Endothelial cell of umbilical vein (primary cell): ENCODE results near the gene RSPH10B.

Experiments used
- CTCF ChIP-seq, 2 donors: IDR thresholded peaks; 1 replicate in 1 of 2; 2 replicates in 1 of 2; pipeline ENCODE4 v1.5.1; 2011; ENCODE audit warnings: low read length in 2 of 2, mild to moderate bottlenecking in 2 of 2, moderate library complexity in 2 of 2, control low read depth in 1 of 2, inconsistent platforms in 1 of 2, low read depth in 1 of 2; ENCODE audit not compliant: insufficient read depth in 1 of 2; ENCODE audit errors: extremely low read depth in 1 of 2
- EZH2 ChIP-seq: IDR thresholded peaks from 2 replicates; pipeline ENCODE4 v1.6.1; 2012; ENCODE audit warnings: borderline replicate concordance, low read depth, mild to moderate bottlenecking, moderate library complexity, low read length, inconsistent platforms; ENCODE audit not compliant: severe bottlenecking
- POLR2A ChIP-seq: IDR thresholded peaks from 2 replicates; pipeline ENCODE4 v1.6.1; 2012; ENCODE audit warnings: low read depth, mild to moderate bottlenecking, control low read depth, low read length
- POLR2AphosphoS5 ChIP-seq: IDR thresholded peaks from 2 replicates; pipeline ENCODE4 v1.6.1; 2012; ENCODE audit warnings: low read depth, mild to moderate bottlenecking, control low read depth, low read length, moderate library complexity; ENCODE audit not compliant: insufficient read depth

- TF ChIP-seq CTCF (IDR thresholded peaks at IDR 0.05; ENCODE audit: extremely low read depth in 1 of 2, insufficient read depth in 1 of 2, low read depth in 1 of 2, low read length in 2 of 2) (no peak), EZH2 (no peak), POLR2AphosphoS5 (no peak), POLR2A (no peak)
Measured at GRCh38 chr7:6011541-6011940, 41.1 kb upstream of the RSPH10B start.
